ENCODE data around the gene UBR4.

Gene UBR4

GRCh38 chr1:19046972-19047731 lies 162.9 kb downstream of the UBR4 start:
- DNase-seq, result no peak

- no peak for DNase-seq
These were observed 163.9 kb downstream of the UBR4 start for GRCh38 chr1:19045898-19046880.

DNA sequence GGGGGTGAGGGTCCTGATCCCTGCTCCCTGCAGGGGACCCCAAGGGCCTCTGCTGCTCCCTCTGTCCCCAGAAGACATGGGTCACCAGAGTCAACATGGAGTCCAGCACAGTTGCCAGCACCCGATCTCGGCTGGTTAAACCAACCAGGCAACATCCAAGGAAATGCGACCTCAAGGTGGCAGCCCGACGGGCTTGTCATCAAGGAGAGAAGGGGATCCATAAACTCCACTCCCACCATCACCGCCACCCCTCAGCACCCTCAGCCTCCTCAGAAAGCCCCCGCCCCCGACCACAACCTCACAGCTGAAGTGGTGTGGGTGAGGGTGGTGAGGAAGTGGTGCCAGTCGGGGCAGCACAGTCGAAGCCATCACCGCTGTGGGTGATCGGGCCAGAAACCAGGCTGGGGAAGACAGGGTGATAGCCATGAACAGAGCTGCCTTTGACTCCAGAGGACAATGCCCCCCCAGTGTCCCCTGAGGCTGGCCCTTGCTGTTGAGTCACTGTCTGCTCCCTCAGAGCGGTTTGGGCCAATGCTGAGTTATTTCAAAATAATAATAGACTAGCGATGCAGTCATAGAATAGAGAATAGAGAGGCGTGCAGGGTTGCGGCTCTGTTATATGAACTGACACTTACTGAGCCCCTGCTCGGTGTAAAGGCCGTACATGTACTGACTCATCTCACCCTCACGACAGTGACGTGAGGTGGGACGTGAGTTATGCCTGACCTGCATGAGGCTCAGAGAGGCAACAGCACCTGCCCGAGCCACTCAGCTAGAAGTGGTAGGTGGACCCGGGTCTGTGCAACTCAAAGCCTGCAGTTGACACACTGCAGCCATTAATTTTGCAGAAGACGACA lies 164.9 kb downstream of the UBR4 start:
- DNase-seq, result no peak

DNA sequence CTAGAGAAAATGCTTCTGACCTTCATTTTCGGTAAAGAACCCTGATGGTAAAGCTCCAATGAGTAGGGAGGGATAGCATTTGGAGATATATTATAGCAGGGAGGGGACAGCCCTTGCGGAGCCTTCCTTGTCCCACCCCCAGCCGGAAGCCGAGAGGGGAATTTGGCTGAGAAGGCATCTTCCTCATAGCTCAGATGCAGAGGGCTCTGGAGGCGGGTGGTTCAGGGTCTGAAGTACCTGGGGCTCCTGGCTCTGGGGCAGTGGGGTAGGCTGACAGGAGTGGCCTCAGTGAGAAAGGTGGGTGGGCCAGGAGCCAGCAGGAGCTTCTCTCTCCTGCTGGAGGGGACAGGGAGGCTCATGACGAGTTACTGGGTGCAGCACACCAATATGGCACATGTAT lies 165.6 kb downstream of the UBR4 start:
- DNase-seq, result no peak

DNA sequence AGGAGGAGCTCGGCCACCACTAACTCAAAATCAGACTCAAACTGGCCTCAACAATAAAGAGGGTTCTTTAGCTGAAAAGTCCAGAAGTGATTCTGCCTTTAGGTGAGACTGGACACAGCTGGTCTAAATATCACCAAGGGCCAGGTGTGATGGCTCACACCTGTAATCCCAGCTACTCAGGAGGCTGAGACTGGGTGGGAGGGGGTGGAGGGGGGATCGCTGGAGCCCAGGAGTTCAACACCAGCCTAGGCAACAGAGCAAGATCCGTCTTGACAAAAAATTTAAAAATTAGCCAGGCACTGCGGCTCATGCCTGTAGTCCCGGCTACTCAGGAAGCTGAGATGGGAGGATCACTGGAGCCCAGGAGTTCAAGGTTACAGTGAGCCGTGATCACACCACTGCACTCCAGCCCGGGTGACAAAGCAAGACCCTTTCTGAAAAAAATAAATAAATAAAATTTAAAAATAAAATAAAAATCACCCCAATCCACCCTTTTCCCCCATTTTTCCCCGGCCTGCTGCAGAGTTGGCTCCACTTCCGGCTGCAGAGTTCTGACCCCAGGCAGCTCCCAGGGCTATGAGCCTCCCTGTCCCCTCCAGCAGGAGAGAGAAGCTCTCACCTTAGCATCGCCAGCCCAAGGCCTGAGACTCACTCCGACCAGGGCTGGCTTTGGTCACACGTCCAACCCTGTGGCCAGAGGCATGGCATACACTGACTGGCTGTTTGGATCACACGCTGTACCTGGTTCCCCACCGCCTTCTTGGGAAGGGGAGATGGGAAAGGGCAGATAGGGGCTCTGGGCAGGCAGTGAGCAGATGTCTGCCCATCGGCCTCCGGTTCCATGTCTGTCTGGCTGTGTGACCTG lies 166.3 kb downstream of the UBR4 start:
- no peak for DNase-seq

- DNase-seq, result no peak
These were observed 167.1 kb downstream of the UBR4 start for GRCh38 chr1:19042675-19043578.

DNA sequence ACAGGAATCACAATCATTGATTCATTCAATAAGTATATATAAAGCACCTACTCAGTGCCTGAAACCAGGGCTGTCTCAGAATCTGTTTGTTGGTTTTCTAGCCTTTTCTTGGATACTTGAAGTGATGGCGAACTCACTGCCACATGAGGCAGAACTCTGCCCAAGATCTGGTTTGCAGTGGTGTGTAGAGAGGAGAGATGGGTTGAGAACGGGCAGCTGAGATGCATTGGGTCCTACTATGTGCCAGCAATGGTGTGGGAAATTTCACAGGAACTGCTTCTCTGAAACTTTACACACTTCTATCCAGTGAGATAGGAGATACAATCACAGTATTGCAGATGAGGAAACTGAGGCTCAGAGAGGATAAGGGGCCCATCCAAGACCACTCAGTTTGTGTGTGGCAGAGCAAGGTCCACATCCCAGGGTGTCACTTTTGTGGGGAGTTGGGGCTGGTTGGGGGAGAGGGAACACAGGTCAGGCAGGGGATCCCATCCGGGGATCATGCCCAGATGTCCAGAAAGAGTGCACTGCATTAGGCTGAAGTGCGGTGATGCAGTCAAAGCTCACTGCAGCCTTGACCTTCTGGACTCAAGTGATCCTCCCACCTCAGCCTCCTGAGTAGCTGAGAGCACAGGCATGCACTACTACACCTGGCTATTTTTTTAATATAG lies 169.9 kb downstream of the UBR4 start:
- DNase-seq, result no peak

DNA sequence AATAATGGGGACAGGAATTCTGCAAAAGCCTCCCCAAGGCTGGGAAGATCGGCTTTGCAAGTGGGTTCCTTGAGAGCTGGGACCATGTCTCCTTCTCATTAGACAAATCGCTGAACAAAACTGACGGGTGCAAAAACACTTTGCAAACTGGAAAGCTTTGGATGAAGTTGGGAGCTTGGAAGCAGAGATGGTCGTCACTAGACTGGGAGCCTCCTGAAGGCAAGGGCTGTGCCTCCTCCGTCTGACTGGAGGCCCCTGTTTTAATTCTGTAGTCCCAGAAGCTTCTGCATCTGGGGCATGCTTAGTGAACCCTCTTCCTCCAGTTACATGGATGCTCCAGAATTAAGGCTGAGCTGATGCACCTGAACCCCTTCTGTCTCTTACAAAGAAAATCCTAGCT lies 171.3 kb downstream of the UBR4 start:
- DNase-seq, result no peak

GRCh38 chr1:19038096-19038495 lies 172.0 kb downstream of the UBR4 start:
- no peak for DNase-seq

DNA sequence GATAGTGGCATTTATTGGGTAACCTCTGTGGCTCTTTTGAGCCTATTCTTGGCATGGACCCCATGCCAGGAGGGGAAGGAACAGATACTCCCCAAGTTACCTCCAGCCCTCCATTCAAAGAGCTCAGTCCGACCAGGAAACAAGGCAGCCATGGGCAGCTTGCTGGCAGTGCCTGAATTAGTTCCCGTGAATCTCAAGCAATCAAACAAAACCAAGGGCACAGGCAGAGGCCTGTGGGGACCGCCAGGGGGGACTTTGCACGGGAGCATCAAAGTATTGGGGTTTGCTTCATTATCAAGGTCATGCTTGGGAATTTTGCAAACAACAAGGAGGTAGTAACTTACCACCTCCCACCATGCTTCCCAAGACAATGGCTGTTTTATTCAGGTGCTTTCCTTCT lies 172.4 kb downstream of the UBR4 start:
- no peak for DNase-seq

DNA sequence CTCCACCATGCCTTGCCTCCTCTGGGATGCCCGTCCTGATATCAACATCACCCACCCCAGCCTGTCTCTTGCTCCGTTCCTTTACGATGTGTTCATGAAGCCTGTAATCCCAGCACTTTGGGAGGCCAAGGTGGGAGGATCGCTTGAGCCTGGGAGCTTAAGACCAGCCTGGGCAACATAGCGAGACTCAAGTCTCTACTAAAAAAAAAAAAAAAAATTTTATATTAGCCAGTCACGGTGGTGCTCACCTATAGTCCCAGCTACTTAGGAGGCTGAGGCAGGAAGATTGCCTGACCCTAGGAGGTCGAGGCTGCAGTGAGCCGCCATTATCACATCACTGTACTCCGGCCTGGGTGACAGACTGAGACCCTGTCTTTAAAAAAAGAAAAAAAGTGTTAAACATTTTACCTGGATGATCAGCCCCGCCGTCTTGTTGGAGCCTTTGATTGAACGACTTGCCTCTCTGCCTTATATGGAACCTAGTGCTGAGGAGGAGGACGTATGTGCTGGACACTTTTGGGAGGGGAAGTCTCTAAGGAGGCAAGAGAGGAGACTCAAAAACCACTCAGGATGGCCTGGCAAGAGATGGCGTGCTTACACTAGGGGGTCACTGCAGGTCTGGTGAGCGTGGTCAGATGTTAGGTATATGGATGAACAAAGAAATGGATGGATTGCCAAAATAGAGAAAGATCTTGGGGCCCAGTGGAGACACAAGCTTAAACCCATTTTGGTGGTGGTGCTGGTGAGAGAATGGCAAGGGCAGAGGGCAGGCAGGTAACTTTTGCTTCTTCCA lies 173.1 kb downstream of the UBR4 start:
- DNase-seq, result no peak

DNA sequence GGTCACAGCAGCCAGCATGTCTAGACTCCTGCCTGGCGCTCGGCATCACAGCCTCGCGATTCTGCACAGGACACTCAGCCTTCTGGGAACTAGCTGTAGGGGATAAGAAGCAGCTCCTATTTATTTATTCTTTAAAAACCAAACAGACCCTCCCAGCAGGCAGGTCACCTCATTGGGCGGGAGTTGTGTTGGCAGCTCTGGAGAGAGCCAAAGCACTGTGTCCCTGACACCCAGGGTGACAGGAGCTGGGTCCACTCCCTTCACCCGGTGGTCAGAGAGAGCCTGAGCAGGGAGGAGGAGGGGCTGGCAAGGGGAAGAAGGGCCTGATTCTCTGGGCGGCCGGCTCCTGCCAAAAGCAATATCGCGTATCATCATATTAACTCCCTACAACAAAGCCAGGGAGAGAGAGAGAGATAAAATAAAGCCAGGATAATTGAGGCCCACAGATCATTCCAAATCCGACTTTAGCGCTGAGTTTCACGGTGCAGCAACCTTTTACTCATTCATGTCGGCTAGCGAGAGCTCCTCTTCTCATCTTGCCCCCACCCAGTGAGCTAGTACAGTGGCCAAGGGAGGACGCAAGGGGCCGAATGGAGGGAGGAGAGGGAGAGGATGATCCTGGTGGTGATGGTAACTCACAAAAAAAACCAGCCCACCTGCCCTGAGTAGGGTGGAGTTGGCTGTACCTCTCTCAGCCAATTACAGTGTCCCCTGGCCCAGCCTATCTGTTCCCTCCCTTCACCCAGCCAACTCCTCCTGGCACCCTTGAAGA lies 173.8 kb downstream of the UBR4 start:
- no peak for DNase-seq

- DNase-seq, result no peak
These were observed 174.6 kb downstream of the UBR4 start for GRCh38 chr1:19035377-19036040.

GRCh38 chr1:19034721-19035120 lies 175.3 kb downstream of the UBR4 start:
- no peak for DNase-seq

DNA sequence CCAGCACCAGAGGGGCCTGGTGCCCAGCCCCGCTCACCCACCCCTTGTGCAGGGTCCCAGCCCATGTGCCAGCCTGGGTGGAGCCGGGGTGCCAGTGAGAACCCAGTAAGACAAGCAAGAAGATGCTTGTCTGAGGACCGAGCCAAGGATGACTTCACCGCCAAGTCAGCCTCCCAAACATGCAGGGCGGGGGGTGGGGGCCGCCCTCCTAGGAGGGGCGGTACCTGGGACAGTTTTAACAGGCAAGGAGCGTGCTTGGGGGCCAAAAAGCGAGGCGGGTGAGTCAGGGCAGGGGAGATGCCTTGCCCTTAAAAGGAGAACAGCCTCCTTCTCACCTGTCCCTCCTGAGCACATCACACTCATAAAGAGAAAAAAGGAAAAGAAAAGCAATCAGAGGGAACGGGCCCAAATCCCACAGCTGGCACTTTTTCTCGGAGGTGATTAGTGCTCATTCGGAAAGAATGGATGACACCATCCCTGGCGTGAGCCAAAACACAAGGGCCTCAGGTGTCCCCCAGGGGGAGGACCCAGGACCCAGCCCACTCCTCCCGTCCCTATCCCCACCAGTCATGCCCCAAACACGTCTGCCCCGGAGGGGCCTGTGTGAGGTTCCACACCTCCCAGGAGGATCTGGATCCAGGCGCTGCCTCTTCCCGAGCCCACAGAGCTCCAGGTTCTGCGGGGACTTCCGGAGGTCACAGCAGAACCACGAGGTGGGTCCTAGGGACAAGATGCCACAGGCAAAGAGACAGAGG lies 176.0 kb downstream of the UBR4 start:
- no peak for DNase-seq

- DNase-seq, result no peak
These were observed 176.6 kb downstream of the UBR4 start for GRCh38 chr1:19033515-19033839.

DNA sequence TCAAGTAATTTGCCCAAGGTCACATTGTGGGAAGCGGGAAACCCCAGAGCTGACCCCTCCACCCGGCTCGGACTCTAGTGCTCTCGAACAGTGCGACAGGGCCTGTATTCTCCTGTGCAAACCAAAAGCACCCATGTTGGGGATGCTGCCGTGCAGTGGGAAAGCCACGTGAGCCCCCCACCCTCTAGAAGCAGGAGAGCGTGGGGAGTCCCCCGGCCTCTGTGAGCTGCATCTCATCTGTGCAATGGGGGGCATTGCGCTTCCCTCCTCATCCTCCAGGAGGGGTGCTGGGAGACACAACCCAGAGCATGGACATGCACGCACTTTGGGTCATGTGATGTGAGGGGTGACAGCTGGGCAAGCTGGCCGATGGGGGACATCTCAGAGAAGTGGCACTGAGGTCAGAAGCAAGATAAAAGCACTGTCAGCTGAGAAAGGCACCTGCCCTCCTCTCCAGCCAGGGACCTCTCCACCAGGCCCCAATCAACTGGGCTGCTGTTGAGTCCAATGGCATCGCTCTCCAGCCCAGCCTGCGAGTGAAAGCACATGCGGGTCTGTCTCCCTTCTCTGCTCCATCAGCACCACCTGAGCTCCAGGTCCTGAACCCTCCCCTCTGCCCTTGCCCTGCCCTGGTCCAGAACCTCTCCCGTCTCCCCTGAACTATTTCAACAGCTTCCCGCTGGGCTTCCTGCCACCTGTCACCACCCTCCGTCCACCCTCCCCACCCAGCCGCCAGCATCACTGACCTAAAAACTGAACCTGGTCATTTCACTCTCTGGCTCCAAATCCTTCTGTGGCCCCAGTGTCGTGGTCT lies 177.2 kb downstream of the UBR4 start:
- DNase-seq, result no peak

Measured in NCI-H1436 (cell line).